Measurements from ENCODE around the gene DROSHA.
"Not testable (repeated sequence)": the region's sequence is repeated elsewhere in the genome, so short reads cannot be mapped to it uniquely, and the experiment has no call there.

Gene DROSHA

DNA sequence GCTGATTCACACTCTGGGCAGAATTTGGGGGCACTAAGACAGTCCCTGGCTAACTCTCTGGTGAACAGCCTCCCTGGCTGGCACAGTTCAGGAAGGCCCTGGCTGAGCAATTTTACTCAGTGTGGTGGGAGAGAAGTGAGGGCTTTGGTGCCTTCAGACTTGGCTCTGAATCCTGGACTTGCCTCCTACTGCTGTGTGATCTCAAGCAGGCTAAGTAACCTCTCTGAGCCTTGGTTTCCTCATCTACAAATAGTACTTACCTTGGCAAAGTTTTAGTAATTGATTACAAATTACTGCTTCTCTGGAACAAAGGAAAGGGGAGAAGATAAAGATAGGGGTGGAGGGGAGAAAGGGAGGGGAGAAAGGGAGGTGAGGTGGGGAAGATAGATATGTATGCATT, 153.8 kb downstream of the DROSHA start:
- DNase-seq: no peak

DNA sequence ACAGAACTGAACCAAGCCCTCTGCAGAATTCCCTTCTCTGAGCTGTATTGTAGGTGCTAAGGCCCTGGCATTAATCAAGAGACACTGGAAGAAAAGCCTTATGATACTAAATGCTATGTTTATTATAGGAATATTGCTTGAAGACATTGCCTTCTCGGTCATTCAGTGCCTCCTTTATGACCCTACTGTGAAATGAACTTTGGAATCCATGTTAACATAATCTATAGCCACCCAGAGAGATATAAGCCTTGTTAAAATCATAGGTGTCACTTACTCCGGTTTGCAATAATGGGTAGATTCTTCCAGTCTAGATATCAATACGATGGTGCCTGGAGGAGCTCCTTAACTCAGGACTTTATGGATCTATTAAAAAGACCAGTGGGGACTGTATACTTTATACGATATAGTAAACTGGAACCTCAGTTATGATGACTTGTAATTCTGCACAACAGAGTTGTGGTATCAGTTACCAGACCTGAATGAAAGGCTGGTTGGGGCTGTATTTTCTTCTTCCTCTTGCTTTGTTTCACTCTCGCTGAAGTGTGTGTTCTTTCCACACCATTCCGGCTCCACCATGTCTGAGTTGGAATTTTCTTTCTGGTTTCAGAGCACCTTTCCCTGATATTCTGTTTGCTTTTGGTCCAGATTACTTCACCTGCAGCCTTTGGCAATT, 154.5 kb downstream of the DROSHA start:
- no peak for DNase-seq

DNA sequence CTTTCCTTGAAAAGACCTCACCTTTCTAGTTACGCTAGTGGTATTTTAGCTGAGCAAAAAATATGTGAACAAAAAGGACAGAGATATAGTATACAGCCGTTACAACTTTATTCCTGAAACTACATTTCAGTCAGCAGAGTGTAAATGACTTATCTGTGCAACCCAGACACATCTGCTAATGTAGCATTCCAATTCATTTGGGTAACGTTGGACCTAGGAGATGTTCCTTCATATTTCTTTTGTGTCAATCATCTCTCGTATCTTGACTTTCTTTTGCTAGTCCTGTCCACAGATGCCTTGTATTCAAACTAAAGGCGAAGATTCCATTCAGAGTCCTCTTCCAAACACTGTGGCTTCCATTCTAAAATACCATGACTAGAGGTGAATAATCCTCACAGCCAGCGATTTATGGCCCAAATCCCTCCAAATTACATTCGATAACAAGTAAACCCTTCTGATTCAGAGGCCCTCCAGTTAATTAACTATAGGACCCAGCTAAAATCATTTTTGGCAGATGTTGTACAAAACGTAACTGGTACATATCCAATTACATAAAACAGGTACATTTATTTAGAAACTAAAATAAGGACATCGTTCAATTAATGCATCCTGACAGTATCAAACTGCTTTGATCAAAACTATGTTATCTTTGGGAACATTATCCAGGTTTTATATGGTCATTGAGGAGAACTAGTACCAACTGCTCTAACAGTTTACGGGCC, 155.7 kb downstream of the DROSHA start:
- DNase-seq: no peak

DNA sequence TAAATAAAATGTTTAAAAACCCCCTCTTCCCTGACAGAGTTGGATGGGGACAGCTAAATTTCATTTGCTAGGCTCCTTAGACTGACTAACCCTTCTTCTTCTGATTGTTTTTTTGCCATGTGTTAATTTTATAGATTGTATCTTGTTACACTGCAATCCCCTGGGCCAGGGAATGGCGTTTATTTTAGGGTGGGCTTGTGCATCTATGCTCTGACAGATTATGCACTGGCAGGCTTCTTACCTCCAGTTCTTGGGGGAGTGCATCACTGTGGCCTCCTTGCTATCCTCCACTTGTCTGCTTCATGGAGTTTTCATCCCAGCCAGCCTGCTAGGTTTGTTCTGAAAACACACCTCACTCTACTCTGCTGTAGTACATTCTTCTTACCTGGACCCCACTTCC, 159.8 kb downstream of the DROSHA start:
- no peak for DNase-seq

DNA sequence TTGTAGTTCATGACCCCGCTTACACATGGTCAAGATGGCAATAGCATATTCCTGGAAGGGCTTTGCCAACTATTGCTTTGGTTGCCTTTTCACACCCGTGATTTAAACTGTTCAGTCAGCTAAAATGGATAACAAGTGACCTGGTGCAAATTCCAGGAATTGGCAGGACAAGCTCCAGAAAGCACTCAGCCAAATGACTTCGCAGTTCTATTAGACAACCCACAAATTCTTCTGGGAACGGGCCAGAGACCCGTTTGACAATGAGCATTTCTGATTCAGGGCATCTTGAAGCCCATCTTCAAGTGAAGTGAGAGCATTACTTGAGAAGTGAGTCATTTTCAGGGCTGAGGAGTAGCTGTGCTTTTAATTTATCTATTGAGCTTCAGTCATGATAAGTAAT, 165.0 kb downstream of the DROSHA start:
- DNase-seq: no peak

DNA sequence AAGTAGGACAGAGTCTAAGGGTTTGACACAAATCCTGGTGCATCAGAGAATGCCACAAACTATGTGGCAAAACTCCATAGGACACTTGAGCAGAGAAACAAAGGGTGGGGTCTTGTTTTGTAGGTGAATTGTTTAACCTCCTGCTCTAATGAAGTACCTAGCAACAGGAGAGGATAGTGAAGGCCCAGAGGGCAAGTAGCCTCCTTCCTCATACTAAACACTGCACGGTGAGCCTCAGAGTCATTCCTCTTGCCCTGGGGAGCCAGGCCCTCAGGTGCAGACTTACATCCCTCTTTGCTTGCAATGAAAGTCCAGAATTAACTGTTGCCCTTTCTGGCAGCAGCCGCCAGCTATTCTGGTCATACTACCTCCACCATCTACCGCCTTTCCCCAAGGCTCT, 166.1 kb downstream of the DROSHA start:
- DNase-seq: no peak

DNA sequence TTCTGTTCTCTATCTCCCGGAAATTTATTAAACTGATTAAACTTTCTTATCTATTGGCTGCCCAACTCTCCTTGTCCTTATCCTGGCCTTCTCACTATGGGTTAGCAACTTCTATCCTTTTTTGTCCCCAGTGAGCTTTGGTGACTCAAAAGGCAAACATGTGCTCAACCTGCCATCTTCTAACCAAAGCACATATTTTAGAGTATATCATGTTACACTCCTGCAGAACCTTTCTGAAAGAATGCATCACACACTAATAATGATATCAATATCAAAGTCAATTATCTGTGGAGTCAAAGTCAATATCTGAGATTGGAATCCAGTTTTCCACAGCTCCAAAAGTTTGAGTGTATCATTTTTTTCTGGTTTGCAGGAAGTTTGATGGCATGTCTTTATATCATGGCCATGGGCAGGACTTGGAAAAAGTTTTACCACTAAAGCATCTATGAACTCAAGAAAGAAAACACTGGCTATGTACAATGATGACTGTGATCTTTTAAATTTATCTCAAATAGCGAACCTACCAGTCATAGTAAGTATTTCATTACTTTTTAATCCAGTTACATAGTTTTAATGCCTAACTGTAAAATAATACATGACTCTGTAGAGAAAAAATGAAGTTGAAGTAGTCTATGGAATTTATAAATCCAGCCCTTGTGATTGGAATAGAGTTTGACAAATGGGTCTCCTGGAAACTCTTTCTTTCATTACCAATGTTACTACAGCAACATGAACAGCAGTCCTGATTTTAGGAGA, 166.8 kb downstream of the DROSHA start:
- DNase-seq: no peak

DNA sequence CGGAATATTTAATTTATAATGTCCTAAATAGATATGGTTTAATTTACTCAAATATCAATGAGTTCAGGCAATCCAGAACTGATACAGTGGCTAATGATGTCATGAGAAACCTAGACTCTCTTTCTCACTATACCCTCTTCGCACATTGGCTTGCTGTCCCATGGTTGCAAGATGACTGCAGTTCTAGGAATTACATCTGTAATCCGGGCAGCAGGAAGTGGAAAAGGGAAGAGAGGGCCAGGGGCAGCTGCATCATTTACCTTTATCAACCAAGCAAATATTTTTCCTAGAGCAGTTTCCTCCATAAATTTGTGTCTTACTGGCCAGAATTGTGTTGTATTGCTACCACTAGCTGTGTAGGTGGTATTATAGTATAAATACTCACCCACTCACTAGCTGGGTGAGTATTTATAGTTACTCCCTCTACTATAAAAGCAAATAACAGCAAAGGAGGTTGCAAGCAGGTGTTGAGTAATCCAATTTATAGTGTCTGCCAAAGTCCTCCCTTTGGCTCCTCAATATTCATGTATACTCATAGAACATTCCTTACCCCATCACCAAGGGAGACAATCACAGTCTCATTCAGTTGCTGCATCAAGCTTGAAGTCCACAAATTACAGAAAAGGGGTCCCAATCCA, 168.8 kb downstream of the DROSHA start:
- no peak for DNase-seq

DNA sequence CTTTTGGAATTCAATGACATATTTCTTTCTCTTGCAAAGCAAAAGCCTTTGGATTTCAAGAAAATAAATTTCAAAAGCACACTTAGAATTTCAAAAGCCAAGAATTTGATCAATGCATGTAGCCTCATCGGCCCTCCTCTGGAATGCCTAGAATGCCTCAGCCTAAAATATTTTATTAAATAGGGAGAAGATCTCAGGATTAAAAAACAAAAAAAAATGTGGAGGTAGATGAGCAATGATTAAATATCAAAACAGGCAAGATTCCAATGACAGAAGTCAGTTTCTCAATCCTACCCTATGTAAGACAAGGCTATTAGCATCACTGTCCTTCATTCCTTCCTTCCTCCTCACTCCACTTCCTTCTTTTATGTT, 169.4 kb downstream of the DROSHA start:
- no peak for DNase-seq

DNA sequence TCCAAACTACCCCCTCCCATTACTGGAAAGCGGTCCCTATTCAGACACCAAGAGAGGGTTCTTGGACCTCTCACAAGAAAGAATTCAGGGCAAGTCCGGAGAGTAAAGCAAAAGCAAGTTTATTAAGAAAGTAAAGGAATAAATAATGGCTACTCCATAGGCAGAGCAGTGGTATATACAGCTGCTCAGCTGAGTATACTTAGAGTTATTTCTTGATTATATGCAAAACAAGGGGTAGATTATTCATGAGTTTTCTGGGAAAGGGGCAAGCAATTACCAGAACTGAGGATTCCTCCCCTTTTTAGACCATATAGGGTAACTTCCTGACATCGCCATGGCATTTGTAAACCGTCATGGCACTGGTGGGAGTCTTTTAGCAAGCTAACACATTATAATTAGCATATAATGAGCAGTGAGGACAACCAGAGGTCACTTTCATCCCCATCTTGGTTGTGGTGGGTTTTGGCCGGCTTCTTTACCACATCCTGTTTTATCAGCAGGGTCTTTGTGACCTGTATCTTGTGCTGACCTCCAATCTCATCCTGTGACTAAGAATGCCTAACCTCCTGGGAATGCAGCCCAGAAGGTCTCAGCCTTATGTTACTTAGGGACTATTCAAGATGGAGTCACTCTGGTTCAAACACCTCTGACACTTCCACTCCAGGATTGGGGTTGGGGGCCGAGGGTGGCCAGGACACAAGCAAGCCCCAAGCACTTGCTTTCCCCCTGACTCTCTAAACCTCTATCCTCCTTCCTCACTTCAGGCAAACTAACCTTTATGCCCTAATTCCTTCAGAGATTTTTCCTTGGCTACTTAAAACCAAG, 170.0 kb downstream of the DROSHA start:
- not testable (repeated sequence) for DNase-seq

DNA sequence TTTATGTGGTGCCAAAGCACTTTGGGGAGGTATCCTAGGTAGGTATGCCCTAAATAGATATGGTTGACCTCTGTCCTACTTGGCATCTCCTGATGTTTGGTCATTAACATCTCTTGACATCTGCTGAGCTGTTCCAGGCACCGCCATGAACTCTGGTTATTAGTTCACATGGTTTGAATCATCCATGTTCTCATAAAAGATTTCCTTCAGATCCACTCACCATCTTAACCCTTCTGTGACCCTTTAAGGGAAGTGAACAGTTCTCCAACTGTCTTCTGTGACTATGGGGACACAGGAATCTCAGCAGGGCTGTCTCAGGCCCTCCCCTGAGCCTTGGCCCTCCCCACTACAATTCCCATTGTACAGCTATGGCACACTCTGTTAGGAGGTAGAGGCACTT, 170.7 kb downstream of the DROSHA start:
- DNase-seq: no peak

DNA sequence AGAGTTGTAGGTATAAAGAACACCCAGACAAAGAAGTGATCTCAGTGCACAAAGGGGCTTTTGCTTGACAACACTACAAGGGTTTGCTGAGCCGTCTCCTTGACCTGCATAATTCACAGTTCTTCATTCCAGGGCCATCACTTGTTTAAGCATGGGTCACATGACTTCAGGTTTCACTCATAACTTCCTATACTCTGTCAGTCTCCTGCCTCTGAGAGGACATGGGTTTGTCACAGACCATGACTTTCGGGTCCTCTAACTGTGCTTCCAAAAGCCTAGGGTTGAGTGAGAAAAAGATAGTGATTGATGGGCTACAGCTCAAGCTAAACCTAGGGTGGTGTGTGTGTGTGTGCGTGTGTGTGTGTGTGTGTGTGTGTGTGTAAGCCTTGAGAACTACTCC, 172.1 kb downstream of the DROSHA start:
- no peak for DNase-seq

DNA sequence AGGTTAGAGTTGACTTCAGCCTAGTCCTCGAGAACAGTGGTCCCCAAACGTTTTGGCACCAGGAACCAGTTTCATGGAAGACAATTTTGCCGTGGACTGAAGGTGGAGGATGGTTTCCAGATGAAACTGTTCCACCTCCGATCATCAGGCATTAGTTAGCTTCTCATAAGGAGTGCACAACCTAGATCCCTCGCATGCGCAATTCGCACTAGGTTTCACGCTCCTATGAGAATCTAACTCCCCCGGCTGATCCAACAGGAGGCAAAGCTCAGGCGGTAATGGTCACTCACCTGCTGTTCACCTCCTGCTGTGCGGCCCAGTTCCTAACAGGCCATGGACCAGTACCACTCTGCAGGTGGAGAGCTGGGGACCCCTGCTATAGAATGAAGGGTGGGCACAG, 174.9 kb downstream of the DROSHA start:
- DNase-seq: no peak

DNA sequence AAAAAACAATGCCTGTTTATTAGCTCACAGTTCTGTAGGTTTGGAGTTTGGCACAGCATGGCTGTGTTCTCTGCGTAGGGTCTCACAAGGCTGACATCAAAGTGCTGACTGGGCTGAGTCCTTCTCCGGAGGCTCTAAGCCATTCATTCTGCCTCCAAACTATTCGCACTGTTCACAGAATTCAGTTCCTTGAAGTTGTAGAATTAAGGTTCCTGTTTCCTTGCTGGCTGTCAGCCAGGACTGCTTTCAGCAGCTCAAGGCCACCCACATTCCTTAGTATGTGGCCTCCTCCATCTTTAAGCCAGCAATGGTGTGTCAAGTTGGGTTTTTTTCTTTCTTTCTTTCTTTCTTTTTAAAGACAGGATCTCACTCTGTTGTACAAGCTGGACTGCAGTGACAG, 176.6 kb downstream of the DROSHA start:
- no peak for DNase-seq

Measured in NCI-H510A (cell line).